Pons (tissue), 1 donor: ENCODE data around the gene FHL1.

ENCODE experiments used
- DNase-seq: peaks from one replicate; pipeline ENCODE4 v3.0.0-alpha.2; 2016; ENCODE audit warnings: low spot score

Gene FHL1

DNA sequence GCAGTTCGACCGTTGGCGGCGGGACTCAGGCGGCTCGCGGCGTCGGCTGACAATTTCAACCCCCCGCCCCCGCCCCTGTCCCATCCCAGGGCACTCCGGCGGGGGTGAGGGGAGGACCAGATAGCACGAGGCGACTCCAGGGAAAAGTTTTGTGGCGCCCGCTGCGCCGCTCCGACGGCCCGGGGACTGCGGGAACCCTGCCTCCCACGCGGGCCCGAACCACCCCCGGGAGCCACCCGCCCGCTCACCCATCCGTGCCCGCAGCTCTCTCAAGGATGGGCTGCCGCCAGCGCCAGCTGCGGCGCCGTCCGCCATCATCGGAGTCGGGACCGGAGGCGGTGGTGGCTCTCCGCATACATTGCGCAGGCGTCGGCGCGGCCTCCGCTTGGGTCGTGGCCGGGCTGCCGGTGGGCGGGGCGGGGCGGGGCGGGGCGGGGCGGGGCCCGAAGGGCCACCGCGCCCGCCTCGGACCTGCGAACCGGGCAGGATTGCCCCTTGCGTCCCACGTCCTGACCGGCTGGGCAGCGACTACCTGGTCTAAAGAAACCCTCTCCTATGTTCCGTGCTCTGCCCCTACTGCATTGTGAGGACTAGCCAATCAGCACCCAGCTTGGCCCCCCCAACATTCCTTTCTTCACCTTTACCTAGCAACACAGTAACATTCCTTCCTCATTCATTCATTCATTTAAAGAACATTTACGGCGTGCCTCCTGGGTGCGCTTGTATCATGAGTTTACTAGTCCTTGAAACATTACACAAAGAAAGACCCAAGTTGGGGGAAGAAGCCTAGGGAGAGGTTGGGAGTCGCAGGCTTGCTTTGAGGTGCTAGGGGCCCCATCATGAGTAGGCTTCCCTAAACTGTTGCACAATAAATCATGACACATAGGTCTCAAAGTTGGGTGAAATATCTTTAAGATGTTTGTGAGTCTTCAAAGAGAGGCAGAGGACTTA, 104.0 kb downstream of the FHL1 start, which contains the start of gene MAP7D3:
Gene MAP7D3, minus strand, starts transcription at position 360 of the 951 bp plus-strand sequence. Its CDS starts 42 bp downstream, at position 318.
- DNase-seq, result no peak

DNA sequence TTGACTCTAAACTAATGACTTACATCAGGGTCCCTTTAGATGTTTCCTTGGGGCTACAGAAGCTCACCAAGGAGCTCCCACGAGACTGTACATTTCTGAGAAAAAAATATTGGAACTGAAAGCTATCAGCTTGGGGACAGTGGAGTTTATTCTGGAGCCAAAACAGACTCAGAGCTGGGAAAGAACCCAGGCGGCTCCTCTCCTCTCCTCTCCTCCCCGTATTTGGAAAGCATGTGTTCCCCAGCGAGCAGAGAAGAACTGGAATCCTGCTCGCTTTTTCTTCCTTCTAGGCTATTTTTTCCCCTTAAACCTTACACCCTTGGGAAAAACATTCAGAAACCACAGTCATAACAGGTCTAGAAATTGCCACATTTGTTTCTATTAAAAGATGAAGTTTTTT, 108.2 kb downstream of the FHL1 start:
- DNase-seq, result no peak

DNA sequence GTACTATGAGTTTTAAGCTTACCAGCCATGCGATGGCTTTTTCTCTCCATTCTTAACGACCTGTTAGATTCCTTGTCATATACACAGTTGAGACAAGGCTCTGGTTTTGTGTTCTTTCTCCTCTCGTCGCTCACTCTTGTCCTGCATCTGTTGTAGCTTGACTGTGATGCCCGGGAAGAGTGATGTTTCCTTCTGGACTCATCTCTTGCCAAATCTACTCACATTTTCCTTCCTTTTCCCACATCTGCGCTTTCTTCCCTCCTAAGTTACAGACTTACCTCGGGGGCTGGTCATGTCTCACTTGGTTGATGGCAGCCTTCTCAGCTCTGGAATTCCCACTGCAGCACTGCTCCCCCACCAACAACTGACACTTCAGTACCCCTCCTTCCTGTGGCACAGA, 108.7 kb downstream of the FHL1 start:
- DNase-seq, result no peak

GRCh38 chrX:136258951-136259350, 111.6 kb downstream of the FHL1 start:
- DNase-seq, result no peak

- no peak for DNase-seq
These were observed 112.2 kb downstream of the FHL1 start for GRCh38 chrX:136259543-136259942.

DNA sequence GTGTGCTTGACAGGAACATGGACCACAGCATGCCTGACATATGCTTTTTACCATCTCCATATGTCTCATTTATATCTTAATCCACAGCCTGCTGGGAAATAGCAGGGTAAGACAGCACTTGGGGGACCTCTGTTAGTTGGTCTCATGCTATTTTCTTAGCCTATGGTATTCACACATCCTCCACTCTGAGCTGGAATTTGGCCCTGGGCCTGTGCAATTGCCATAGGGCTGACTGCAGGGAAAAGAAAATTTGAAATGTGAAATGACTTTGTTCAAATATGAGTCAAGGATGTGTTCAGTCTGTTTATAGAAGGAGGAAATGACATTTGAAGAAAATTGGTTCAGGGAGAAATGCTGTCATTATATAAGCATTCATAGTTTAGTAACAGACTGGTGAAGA, 113.4 kb downstream of the FHL1 start:
- DNase-seq, result no peak
